ENCODE results near the gene ADAMTS20. TPM values are rescaled to one million over a fixed set of nuclear protein-coding genes. Genes with fewer than 3 reads are reported as not detected.

The ADAMTS20 gene
- total RNA-seq, 1 donor from 2014 or later = not detected

DNA sequence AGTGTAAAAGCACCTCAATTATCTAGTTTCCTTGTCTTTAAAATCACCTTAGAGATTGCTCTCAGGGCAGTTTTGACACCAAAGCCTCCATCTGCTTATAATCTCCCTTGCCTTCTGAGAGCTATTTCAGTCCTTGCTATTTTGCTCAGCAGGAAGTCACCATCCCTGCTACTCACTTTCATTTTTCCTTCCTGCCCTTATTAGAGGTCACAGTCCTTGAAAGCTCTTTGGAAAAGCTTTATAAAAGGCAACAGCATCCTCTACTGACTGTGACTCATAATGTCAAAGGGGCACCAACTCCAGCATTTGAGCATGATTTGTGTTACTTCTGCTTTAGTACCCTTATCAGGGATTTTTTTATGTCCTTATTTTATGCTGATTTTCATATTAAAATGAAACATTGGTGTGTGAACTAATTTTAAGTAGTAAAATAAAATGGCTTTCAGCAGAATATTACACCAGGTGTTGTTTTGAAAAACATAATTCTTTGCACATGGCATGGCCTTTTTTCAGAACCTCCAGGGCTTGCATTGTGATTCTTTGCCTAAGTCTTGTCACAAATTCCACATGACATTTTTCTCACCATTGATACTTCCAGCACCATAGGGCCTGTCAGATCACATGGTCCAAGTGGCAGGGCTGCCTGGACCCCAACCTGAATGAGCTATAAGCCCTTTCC lies 213.0 kb downstream of the ADAMTS20 start:
- H3K9me3 Mint-ChIP-seq = no peaks in the 10 kb centered on the region
- no peaks in the 10 kb centered on the region for H3K36me3 Mint-ChIP-seq (ENCODE audit: low read depth)
- H3K4me3 Mint-ChIP-seq (ENCODE audit: low read depth) = no peak overlapping the region
- DNase-seq (ENCODE audit: low spot score) = no peak
- H3K4me1 Mint-ChIP-seq (ENCODE audit: low read depth) = peaks cover 5% of the 10 kb centered on the region
- intact Hi-C loops (cut with micrococcal nuclease) = loop anchor here (2.0 kb wide), 1 partner anchor 856 kb away; no protein-coding TSS in a partner anchor
- no peaks in the 10 kb centered on the region for H3K27me3 Mint-ChIP-seq (ENCODE audit: low read depth)
- no peak overlapping the region for H3K27ac Mint-ChIP-seq

DNA sequence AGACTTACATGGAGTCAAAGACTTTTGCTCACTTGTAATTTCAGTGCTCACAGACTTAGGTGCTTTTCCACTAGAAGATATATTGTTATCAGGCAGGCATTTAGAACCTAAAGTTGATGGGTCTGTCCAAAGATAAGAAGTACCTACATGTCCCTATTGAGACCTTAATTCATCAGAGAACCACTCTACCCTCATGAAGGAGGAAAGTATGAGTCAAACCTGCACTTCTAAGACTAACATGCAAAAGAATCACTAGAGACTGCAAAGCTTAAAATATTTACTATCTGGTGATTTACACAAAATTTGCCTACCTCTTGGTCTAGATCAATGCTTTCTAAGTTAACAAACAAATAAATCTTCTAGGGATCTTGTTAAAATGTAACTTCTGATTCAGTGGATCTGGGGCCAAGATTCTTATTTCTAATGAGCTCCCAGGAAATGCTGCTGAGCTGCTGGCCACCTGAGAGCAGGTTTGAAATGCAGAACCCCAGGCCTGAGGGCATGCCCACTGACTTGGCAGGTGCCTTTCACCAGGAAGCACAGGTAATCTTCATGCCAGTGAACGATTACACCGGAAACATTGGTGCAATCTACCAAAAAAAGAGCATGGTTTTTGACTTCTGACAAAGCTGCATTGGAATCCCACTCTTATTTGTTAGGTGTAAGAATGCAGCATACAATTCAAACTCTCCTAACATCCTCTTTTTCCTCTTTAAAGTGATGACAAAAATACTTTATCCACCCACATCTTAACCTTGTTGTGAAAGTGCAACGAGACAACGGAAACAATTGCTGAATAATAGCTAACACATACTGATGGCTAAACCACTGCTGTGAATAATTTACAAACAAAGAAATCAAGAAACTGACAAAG lies 214.2 kb downstream of the ADAMTS20 start:
- Mint-ChIP-seq H3K4me1 (ENCODE audit: low read depth) (peaks cover 5% of the 10 kb centered on the region), H3K9me3 (no peaks in the 10 kb centered on the region), H3K4me3 (ENCODE audit: low read depth) (no peak overlapping the region), H3K27ac (no peak overlapping the region), H3K36me3 (ENCODE audit: low read depth) (no peaks in the 10 kb centered on the region), H3K27me3 (ENCODE audit: low read depth) (no peaks in the 10 kb centered on the region)
- no peak for DNase-seq (ENCODE audit: low spot score)
- intact Hi-C loops (cut with micrococcal nuclease) = loop anchor here (2.0 kb wide), 1 partner anchor 855 kb away; no protein-coding TSS in a partner anchor

DNA sequence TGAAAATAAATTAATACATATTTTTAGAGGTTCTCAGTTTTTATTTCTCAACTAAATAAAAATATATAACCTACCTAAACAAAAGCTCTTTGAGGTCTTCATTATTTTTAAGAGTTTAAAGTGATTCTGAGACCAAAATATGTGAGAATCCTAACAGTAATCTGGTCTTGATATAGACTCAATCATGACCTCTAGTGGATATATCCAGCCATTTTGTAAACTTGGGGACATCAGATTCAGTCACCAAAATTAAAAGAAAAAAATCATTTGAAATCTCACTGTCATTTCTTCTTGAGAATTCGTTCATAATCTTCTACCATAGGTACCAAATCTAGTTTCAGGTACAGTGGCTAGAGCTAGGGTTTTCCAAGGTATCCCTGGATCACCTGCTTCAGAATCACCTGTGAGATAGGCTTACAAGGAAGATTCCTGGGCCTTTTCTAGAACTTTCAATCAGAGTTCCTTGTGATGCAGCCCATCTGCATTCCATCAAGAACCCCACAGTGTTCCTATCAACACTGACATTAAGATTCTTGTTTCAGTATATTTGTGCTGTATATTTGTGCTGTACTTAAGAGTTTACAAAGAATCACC lies 214.9 kb downstream of the ADAMTS20 start:
- H3K4me3 Mint-ChIP-seq (ENCODE audit: low read depth) = no peak overlapping the region
- intact Hi-C loops (cut with micrococcal nuclease) = no loop called here
- no peaks in the 10 kb centered on the region for H3K36me3 Mint-ChIP-seq (ENCODE audit: low read depth)
- no peak overlapping the region for H3K27ac Mint-ChIP-seq
- DNase-seq (ENCODE audit: low spot score) = no peak
- H3K9me3 Mint-ChIP-seq = no peaks in the 10 kb centered on the region
- no peaks in the 10 kb centered on the region for H3K27me3 Mint-ChIP-seq (ENCODE audit: low read depth)
- peaks cover 5% of the 10 kb centered on the region for H3K4me1 Mint-ChIP-seq (ENCODE audit: low read depth)

DNA sequence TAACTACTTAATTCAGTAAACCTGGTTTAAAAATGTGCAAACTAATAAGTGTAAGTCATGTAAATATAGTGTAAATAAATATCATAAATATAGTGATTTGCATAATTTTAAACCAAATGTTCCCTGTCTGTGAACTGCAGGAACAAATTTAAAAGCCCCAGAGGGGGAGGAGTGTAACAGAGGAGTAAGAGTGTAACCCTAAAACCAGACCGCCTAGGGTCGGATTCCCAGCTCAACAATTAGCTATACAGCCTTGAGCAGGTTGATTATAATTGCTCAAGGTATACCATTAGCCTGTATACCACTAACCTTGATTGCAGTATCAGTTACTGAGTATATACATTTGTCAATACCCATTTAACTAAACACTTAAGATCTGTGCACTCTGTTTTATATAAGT lies 218.4 kb downstream of the ADAMTS20 start:
- H3K36me3 Mint-ChIP-seq (ENCODE audit: low read depth) = no peaks in the 10 kb centered on the region
- no peak overlapping the region for H3K27ac Mint-ChIP-seq
- intact Hi-C loops (cut with micrococcal nuclease) = no loop called here
- DNase-seq (ENCODE audit: low spot score) = no peak
- no peaks in the 10 kb centered on the region for H3K9me3 Mint-ChIP-seq
- H3K4me1 Mint-ChIP-seq (ENCODE audit: low read depth) = peaks cover 3% of the 10 kb centered on the region
- H3K4me3 Mint-ChIP-seq (ENCODE audit: low read depth) = no peak overlapping the region
- H3K27me3 Mint-ChIP-seq (ENCODE audit: low read depth) = no peaks in the 10 kb centered on the region

DNA sequence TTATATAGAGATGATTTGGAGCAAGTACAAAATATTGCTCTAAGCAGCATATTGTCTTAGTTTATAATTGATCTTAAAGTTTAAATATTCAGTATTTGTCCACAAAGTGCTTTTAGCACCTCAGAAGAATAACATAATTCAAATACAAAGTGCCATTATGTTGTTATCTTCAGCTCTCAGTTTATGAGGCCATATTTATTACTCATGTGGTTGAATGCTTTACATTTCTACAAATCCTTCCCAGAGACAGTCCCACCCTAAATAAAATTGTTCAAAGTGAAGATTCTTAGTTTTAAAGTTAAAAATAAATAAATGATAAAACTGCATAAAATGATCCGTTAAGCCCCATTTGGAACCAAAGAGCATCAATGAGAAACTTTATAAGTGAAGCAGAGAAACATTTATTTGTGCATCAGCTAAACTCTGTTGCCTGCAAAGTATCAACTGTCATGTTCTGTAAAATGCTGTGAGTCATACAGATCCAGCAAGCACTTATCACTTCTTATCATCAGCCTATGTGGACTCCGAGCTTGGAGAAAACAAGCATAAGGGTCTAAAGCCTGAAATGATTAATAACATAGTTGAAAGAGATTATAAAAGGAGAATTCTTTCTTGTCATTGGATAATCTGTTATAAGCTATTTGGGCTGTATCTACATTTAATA lies 218.9 kb downstream of the ADAMTS20 start:
- no peak overlapping the region for H3K27ac Mint-ChIP-seq
- H3K4me1 Mint-ChIP-seq (ENCODE audit: low read depth) = no peaks in the 10 kb centered on the region
- no peak for DNase-seq (ENCODE audit: low spot score)
- H3K27me3 Mint-ChIP-seq (ENCODE audit: low read depth) = no peaks in the 10 kb centered on the region
- intact Hi-C loops (cut with micrococcal nuclease) = no loop called here
- H3K4me3 Mint-ChIP-seq (ENCODE audit: low read depth) = no peak overlapping the region
- H3K9me3 Mint-ChIP-seq = no peaks in the 10 kb centered on the region
- no peaks in the 10 kb centered on the region for H3K36me3 Mint-ChIP-seq (ENCODE audit: low read depth)

DNA sequence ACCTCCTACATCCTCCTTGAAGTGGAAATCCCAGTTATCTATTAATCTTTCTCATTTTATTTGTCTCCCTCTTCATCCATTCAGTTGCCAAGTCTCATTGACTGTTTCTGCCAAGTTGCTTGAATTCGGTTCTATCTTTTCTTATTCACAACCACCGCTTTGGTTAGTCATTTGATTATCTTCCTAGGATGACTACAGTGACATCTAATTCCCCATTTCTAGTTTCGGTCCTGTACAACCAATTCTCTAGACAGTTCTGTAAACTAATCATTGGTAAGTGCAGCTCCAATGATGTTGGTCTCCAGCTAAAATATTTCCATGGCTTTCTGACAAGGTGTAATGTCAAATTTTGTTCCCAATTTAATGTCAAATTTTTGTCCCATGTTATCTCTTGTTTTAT lies 220.1 kb downstream of the ADAMTS20 start:
- Mint-ChIP-seq H3K4me3 (ENCODE audit: low read depth) (no peak overlapping the region), H3K27ac (no peak overlapping the region), H3K36me3 (ENCODE audit: low read depth) (no peaks in the 10 kb centered on the region), H3K27me3 (ENCODE audit: low read depth) (no peaks in the 10 kb centered on the region), H3K9me3 (no peaks in the 10 kb centered on the region), H3K4me1 (ENCODE audit: low read depth) (no peaks in the 10 kb centered on the region)
- intact Hi-C loops (cut with micrococcal nuclease) = no loop called here
- DNase-seq (ENCODE audit: low spot score) = no peak

DNA sequence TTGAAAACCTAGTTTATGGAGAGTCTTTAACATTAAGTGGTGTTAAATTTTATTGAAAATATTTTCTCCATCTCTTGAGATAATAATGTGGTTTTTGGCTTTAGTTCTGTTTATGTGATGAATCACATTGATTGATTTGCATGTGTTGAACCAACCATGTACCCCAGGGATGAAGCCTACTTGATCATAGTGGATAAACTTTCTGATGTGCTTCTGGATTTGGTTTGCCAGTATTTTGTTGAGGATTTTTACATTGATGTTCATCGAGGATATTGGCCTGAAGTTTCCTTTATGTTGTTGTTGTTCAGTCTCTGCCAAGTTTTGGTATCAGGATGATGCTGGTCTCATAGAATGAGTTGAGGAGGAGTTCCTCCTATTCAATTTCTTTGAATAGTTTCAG lies 222.6 kb downstream of the ADAMTS20 start:
- no peak for DNase-seq (ENCODE audit: low spot score)
- no peak overlapping the region for H3K27ac Mint-ChIP-seq
- H3K27me3 Mint-ChIP-seq (ENCODE audit: low read depth) = no peaks in the 10 kb centered on the region
- no peaks in the 10 kb centered on the region for H3K4me1 Mint-ChIP-seq (ENCODE audit: low read depth)
- no peaks in the 10 kb centered on the region for H3K36me3 Mint-ChIP-seq (ENCODE audit: low read depth)
- H3K4me3 Mint-ChIP-seq (ENCODE audit: low read depth) = no peak overlapping the region
- no peaks in the 10 kb centered on the region for H3K9me3 Mint-ChIP-seq
- intact Hi-C loops (cut with micrococcal nuclease) = no loop called here

DNA sequence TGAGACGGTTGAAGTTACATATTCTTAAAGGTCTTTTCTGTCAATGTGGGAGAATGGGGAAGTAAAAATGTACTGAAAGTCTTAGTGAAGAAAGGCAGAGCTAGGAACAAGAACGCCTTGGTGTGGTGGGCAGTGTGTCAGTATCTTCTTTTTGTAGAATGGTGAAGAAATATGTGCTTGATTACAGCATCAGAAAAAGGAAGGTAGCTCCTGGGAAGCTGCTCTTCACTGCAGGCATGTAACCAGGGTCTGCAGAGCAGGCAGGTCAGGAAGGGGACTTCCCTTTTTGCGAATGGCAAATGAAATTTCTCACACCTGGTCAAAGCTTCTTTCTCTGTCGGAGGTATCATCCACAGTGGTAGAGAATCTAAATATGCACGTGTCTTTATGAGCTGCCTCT lies 226.2 kb downstream of the ADAMTS20 start:
- DNase-seq (ENCODE audit: low spot score) = no peak
- H3K9me3 Mint-ChIP-seq = no peaks in the 10 kb centered on the region
- H3K36me3 Mint-ChIP-seq (ENCODE audit: low read depth) = no peaks in the 10 kb centered on the region
- H3K4me3 Mint-ChIP-seq (ENCODE audit: low read depth) = no peak overlapping the region
- H3K4me1 Mint-ChIP-seq (ENCODE audit: low read depth) = no peaks in the 10 kb centered on the region
- H3K27ac Mint-ChIP-seq = no peak overlapping the region
- no peaks in the 10 kb centered on the region for H3K27me3 Mint-ChIP-seq (ENCODE audit: low read depth)
- intact Hi-C loops (cut with micrococcal nuclease) = no loop called here

DNA sequence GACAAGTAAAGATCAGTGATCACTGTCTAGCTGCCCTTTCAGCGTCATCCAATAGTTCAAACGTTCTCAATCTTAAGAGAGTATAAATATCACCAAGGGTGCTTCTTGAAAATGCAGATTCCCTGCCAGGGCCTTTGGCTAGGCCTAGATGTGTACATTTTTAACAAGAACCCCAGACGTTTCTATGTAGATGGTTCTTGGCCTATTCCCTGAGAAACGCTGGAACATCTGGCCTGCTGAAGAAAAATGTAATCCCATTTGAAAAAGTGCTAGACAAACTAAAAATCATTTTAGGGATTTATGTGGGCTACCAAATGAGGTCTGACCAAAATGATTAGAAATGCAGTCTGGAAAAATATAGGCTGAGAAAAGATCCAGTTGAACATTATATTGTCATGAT lies 231.7 kb downstream of the ADAMTS20 start:
- Mint-ChIP-seq H3K4me3 (ENCODE audit: low read depth) (no peak overlapping the region), H3K27me3 (ENCODE audit: low read depth) (no peaks in the 10 kb centered on the region), H3K4me1 (ENCODE audit: low read depth) (no peaks in the 10 kb centered on the region), H3K9me3 (no peaks in the 10 kb centered on the region), H3K36me3 (ENCODE audit: low read depth) (no peaks in the 10 kb centered on the region), H3K27ac (no peak overlapping the region)
- no peak for DNase-seq (ENCODE audit: low spot score)
- intact Hi-C loops (cut with micrococcal nuclease) = no loop called here

DNA sequence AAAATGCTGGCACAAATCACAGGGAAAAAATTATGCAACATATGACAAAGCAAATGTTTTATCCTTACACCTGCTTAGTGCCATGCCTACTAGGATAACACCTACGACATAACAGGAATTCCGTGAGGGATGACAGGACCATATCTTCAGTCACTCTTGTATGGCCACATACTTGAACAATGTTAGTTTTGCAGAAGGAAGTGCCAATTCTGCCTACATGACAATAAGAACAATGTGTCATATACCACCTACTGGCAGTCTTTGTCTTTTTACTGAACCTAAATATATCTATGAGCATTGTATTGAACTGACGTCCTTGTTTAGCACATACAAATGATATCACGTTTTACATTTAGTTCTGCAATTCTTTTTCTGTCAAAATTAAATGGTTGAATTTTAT lies 234.0 kb downstream of the ADAMTS20 start:
- Mint-ChIP-seq H3K27ac (no peak overlapping the region), H3K36me3 (ENCODE audit: low read depth) (no peaks in the 10 kb centered on the region), H3K9me3 (no peaks in the 10 kb centered on the region), H3K27me3 (ENCODE audit: low read depth) (no peaks in the 10 kb centered on the region), H3K4me1 (ENCODE audit: low read depth) (no peaks in the 10 kb centered on the region), H3K4me3 (ENCODE audit: low read depth) (no peak overlapping the region)
- intact Hi-C loops (cut with micrococcal nuclease) = no loop called here
- DNase-seq (ENCODE audit: low spot score) = no peak

DNA sequence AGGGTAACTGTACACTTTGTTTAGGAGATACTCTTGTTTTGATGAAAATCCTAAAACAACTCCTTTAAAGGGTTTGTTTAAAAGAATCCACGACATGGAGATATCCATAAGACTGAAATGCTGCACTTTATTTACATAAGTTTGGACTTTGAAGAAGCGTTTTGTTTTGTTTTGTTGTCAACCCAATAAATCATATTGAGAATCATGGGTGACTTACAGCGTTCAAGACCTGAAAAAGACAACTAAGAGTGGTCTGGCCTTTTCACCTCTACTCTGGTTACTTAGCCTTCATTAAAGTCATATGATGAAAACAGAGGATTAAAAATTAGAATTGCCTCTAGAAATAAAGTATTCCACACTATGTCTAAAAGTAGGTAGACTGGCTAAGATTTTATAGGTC lies 234.8 kb downstream of the ADAMTS20 start:
- intact Hi-C loops (cut with micrococcal nuclease) = no loop called here
- no peak overlapping the region for H3K4me3 Mint-ChIP-seq (ENCODE audit: low read depth)
- H3K9me3 Mint-ChIP-seq = no peaks in the 10 kb centered on the region
- H3K27me3 Mint-ChIP-seq (ENCODE audit: low read depth) = no peaks in the 10 kb centered on the region
- no peaks in the 10 kb centered on the region for H3K36me3 Mint-ChIP-seq (ENCODE audit: low read depth)
- no peaks in the 10 kb centered on the region for H3K4me1 Mint-ChIP-seq (ENCODE audit: low read depth)
- H3K27ac Mint-ChIP-seq = no peak overlapping the region
- no peak for DNase-seq (ENCODE audit: low spot score)

DNA sequence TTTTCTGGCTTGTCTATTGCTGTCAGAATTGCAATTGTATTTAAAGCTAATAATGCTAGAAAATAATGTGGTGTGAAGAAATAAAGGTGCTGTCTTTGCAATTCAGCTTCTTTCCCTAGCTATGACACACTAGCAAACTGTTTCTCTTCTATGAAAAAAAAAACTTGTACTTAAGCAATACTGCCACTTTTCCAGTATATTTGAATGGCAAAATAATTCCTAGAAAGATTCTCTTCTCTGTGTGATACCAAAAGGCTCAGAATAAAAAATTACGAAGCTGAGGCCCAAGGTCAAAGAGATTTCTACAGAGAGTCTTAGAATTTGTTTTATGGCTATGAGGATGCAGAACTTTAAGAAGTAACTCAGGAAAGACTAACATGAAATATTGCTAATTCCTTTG lies 235.5 kb downstream of the ADAMTS20 start:
- no peaks in the 10 kb centered on the region for H3K4me1 Mint-ChIP-seq (ENCODE audit: low read depth)
- intact Hi-C loops (cut with micrococcal nuclease) = no loop called here
- no peak overlapping the region for H3K27ac Mint-ChIP-seq
- H3K4me3 Mint-ChIP-seq (ENCODE audit: low read depth) = no peak overlapping the region
- no peaks in the 10 kb centered on the region for H3K36me3 Mint-ChIP-seq (ENCODE audit: low read depth)
- DNase-seq (ENCODE audit: low spot score) = no peak
- no peaks in the 10 kb centered on the region for H3K9me3 Mint-ChIP-seq
- no peaks in the 10 kb centered on the region for H3K27me3 Mint-ChIP-seq (ENCODE audit: low read depth)

DNA sequence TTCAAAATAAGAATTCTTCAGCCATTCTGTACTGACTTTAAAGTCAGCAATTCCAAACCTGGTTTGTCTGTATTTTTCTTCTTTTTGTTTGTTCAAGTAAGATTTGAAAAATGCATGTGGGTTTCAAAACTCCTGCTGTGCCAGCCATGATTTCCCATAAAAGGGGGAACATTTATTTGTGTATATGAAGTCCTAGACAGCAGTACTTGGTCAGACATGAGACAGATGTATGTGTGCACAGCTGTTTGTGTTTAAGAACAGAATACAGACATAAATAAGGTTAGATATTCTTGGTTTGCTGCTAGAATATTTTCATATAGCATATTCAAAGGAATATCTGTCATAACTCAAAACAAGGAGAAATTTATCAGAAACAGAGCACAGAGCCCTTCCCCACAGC lies 236.0 kb downstream of the ADAMTS20 start:
- Mint-ChIP-seq H3K27ac (no peak overlapping the region), H3K36me3 (ENCODE audit: low read depth) (no peaks in the 10 kb centered on the region), H3K27me3 (ENCODE audit: low read depth) (no peaks in the 10 kb centered on the region), H3K9me3 (no peaks in the 10 kb centered on the region), H3K4me3 (ENCODE audit: low read depth) (no peak overlapping the region), H3K4me1 (ENCODE audit: low read depth) (no peaks in the 10 kb centered on the region)
- intact Hi-C loops (cut with micrococcal nuclease) = no loop called here
- DNase-seq (ENCODE audit: low spot score) = no peak

Data from activated T-helper 2 cell treated with anti-CD3 and anti-CD28 coated beads, Interferon-gamma antibody, Interleukin-2, Interleukin-4, amounts not matched to agents 10 μg/mL and 5 μg/mL and 100 μg/mL, durations not matched to agents 14 hours and 24 hours and 36 hours (primary cell).